ENCODE results near the gene EFCAB7.

EFCAB7 gene

DNA sequence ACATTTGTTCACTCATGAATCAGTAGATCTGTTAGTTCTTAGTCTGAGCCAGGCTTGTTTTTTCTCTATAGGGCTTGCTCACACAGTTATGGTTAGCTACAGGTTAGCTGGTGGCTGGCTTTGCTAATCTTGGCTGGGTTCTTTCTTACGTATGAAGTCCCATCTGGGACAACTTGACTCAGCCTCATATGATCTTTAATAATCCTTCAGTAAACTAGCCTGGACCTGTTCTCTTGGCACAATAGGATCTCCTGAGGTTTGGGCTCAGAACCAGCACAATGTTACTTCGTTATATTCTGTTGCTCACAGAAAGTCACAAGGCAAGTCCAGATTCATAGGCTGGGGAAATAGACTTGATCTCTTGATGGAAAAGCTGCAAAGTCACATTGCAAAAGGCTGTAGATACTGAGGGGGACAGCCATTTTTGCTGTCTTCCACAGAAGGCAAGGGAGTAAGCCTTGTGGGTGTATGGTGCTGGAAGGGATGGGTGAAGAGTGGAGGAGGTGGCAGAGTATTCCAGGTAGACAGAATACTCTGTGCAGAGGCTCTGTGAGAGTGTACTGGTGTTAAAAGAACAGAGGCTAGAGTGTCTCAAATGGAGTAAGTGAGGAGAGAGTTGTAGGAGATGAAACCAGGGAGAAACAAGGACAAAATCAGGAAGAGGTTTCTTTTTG, 24.4 kb downstream of the EFCAB7 start:
- Histone ChIP-seq H3K27me3 (ENCODE audit: low read depth, low read length) (no peaks in the 10 kb centered on the region), H3K9me3 (ENCODE audit: insufficient read depth, low read length) (no peaks in the 10 kb centered on the region), H3K4me2 (ENCODE audit: low read length) (no peak overlapping the region), H4K20me1 (ENCODE audit: insufficient read depth, low read length) (no peaks in the 10 kb centered on the region), H3K79me2 (ENCODE audit: low read length) (no peaks in the 10 kb centered on the region), H2AFZ (ENCODE audit: low read depth, low read length) (no peak overlapping the region), H3K4me3 (ENCODE audit: low read length) (no peak overlapping the region), H3K4me1 (ENCODE audit: low read length) (no peaks in the 10 kb centered on the region), H3K9ac (ENCODE audit: low read length) (no peak overlapping the region), H3K36me3 (replicated peaks; ENCODE audit: low read depth, low read length) (no peaks in the 10 kb centered on the region), H3K27ac (ENCODE audit: low read length) (no peak overlapping the region)
- TF ChIP-seq CTCF (IDR thresholded peaks at IDR 0.05; ENCODE audit: low read depth, low read length) = no peak
- TF ChIP-seq EZH2phosphoT487 (IDR thresholded peaks at IDR 0.05; ENCODE audit: low read depth) = no peak

GRCh38 chr1:63548303-63548702, 25.0 kb downstream of the EFCAB7 start:
- H4K20me1 ChIP-seq (ENCODE audit: insufficient read depth, low read length) = no peaks in the 10 kb centered on the region
- no peaks in the 10 kb centered on the region for H3K36me3 ChIP-seq (replicated peaks; ENCODE audit: low read depth, low read length)
- no peak for TF ChIP-seq CTCF (IDR thresholded peaks at IDR 0.05; ENCODE audit: low read depth, low read length)
- no peak for TF ChIP-seq EZH2phosphoT487 (IDR thresholded peaks at IDR 0.05; ENCODE audit: low read depth)
- H3K27me3 ChIP-seq (ENCODE audit: low read depth, low read length) = no peaks in the 10 kb centered on the region
- H3K4me2 ChIP-seq (ENCODE audit: low read length) = no peak overlapping the region
- no peak overlapping the region for H3K9ac ChIP-seq (ENCODE audit: low read length)
- H2AFZ ChIP-seq (ENCODE audit: low read depth, low read length) = no peak overlapping the region
- no peak overlapping the region for H3K4me3 ChIP-seq (ENCODE audit: low read length)
- no peaks in the 10 kb centered on the region for H3K79me2 ChIP-seq (ENCODE audit: low read length)
- H3K4me1 ChIP-seq (ENCODE audit: low read length) = no peaks in the 10 kb centered on the region
- H3K9me3 ChIP-seq (ENCODE audit: insufficient read depth, low read length) = no peaks in the 10 kb centered on the region
- no peak overlapping the region for H3K27ac ChIP-seq (ENCODE audit: low read length)

- H2AFZ ChIP-seq (ENCODE audit: low read depth, low read length) = no peak overlapping the region
- TF ChIP-seq CTCF (IDR thresholded peaks at IDR 0.05; ENCODE audit: low read depth, low read length) = no peak
- no peak for TF ChIP-seq EZH2phosphoT487 (IDR thresholded peaks at IDR 0.05; ENCODE audit: low read depth)
- H3K27me3 ChIP-seq (ENCODE audit: low read depth, low read length) = no peaks in the 10 kb centered on the region
These were observed 25.6 kb downstream of the EFCAB7 start for GRCh38 chr1:63548877-63549276.

GRCh38 chr1:63555480-63555879, 32.2 kb downstream of the EFCAB7 start:
- no peak overlapping the region for H3K4me2 ChIP-seq (ENCODE audit: low read length)
- no peak overlapping the region for H3K9ac ChIP-seq (ENCODE audit: low read length)
- H4K20me1 ChIP-seq (ENCODE audit: insufficient read depth, low read length) = no peaks in the 10 kb centered on the region
- H3K36me3 ChIP-seq (replicated peaks; ENCODE audit: low read depth, low read length) = no peaks in the 10 kb centered on the region
- H3K27me3 ChIP-seq (ENCODE audit: low read depth, low read length) = no peaks in the 10 kb centered on the region
- H3K79me2 ChIP-seq (ENCODE audit: low read length) = no peaks in the 10 kb centered on the region
- TF ChIP-seq EZH2phosphoT487 (IDR thresholded peaks at IDR 0.05; ENCODE audit: low read depth) (no peak), CTCF (IDR thresholded peaks at IDR 0.05; ENCODE audit: low read depth, low read length) (no peak)
- H3K27ac ChIP-seq (ENCODE audit: low read length) = no peak overlapping the region
- H3K4me1 ChIP-seq (ENCODE audit: low read length) = peaks cover 5% of the 10 kb centered on the region
- H3K4me3 ChIP-seq (ENCODE audit: low read length) = no peak overlapping the region
- no peaks in the 10 kb centered on the region for H3K9me3 ChIP-seq (ENCODE audit: insufficient read depth, low read length)
- no peak overlapping the region for H2AFZ ChIP-seq (ENCODE audit: low read depth, low read length)

More at GRCh38 chr1:63548877-63549276, 25.6 kb downstream of the EFCAB7 start:
- no peaks in the 10 kb centered on the region for H3K4me1 ChIP-seq (ENCODE audit: low read length)
- H3K4me2 ChIP-seq (ENCODE audit: low read length) = no peak overlapping the region
- no peaks in the 10 kb centered on the region for H3K9me3 ChIP-seq (ENCODE audit: insufficient read depth, low read length)
- no peak overlapping the region for H3K4me3 ChIP-seq (ENCODE audit: low read length)
- H3K79me2 ChIP-seq (ENCODE audit: low read length) = no peaks in the 10 kb centered on the region
- no peak overlapping the region for H3K9ac ChIP-seq (ENCODE audit: low read length)
- no peaks in the 10 kb centered on the region for H4K20me1 ChIP-seq (ENCODE audit: insufficient read depth, low read length)
- H3K27ac ChIP-seq (ENCODE audit: low read length) = no peak overlapping the region
- H3K36me3 ChIP-seq (replicated peaks; ENCODE audit: low read depth, low read length) = no peaks in the 10 kb centered on the region

Measured in OCI-LY3 (cell line).